Middle frontal gyrus (tissue), 1 donor: ENCODE results near the gene TMEM238L.

Experiments
- DNase-seq: peaks from one replicate; pipeline ENCODE4 v3.0.0-alpha.2; 2015; ENCODE audit warnings: low spot score; ENCODE audit errors: extremely low spot score

TMEM238L gene

DNA sequence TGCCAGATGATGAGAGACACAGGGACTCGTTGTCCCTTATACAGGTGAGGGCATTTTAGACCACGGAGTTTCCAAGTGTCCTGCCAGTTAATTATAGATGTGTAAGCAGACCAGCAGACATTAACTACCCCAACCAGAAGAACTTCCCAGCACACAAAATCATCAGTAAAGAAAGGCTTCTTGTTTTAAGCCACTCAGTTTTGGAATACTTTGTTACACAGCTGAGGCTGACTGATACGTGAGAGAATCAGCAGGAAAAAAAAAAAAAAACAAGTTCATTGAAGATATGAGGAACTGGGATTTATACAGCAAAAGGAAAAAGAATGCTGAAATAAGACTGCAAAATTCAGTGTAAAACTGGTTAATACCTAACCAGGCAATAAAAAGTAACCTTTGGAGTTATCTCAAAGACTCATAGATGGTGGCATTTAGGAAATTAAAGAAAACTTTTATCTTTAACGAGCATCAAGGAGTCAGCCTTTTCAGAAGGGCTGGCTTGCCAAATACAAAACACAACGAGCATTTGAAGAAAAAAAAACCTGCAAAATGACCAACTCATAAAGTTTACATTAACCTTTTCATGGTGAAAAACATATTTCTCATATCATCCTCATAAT is 28.1 kb downstream of the TMEM238L start:
- no peak for DNase-seq

DNA sequence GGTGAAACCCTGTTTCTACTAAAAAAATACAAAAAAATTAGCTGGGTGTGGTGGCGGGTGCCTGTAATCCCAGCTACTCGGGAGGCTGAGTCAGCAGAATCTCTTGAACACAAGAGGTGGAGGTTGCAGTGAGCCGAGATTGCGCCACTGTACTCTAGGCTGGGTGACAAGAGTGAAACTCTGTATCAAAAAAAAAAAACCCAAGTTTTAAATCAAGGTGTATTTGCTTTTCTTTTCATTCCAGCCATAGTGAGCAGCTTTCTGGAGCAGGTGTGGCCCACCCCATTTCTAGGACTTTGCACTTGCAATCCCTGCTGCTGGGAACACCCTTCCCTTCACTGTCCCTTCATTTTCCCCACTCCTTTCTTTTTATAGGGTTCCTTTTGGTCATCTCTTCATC is 28.8 kb downstream of the TMEM238L start:
- DNase-seq: no peak

DNA sequence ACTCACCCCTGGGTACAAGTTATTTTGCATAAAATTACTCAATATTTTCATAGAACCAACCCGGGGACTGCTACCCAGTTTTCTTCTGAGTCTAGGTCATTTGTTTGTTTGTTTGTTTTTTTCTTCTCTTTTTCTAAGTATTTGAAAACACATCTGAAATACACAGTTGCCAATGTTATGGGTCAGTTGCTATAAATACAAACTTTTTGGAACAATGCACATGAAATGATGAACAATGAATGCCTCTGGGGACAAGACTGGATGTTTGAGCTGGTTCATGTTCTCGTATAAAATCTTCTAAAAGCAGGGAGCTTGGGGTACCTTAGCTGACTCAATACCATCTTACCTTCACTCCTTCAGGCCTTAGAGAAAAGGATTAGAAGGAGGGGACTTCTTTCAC is 30.5 kb downstream of the TMEM238L start:
- DNase-seq: no peak

DNA sequence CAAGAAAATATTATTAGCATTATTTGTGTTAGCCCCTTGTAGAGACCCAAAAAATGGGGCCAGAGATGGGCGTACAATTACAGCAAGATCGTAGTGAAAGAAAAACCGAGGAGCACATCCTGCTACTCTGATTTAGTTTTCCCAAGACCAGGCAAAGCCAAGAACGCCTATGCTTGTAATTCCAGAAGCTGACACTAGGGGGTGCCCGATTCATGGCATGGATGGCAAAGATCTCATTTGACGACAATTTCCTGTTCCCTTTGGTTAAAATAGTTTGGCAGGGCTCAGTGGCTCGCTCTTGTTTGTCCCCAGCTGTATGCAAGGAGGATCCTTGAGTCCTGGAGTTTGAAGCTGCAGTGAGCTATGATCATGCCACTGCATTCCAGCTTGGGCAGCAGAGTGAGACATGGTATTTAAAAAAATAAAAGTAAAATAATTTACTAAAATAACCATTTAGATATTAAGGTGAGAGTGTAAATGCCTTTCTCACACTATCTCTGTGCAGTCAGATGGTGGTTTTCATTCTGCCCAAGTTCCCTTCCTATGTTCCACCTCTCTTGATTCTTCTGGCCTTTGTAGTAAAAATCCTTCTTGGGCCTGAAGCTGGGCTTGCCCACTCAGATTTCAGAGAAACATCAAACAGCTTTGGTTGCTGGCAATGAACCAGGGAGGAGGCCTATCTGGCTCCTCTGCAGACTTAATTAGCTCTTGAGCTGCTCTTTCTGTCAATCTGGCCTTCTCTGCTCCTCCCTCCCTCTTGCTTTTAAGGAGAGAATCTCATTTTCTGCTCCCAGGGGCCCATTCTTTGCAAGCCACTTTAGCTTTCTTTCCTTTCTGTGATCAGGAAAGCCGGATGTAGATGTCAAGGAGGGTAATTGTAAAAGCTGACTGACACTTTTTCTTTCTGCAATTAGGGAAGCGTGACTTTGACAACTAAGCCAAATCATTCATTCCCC is 31.2 kb downstream of the TMEM238L start:
- DNase-seq: no peak

DNA sequence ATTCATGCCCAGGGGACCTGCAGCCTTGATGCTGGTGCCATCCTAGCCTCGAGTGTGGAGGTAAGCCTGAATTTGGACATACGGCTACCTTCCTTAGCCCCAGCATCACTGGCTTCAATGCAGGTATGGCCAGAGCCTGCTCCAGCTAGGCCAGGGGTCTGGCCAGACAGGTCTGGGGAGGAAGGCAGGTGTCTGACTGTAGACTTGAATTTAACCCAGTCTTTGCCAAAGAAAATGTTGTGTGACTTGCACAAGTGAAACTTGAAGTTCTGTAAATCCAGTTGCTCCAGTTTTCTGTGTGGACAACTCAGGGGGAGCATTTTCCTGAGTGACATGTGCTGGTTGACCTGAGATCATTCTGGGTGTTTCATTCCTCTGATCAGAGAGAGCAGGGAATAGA is 32.8 kb downstream of the TMEM238L start:
- no peak for DNase-seq

DNA sequence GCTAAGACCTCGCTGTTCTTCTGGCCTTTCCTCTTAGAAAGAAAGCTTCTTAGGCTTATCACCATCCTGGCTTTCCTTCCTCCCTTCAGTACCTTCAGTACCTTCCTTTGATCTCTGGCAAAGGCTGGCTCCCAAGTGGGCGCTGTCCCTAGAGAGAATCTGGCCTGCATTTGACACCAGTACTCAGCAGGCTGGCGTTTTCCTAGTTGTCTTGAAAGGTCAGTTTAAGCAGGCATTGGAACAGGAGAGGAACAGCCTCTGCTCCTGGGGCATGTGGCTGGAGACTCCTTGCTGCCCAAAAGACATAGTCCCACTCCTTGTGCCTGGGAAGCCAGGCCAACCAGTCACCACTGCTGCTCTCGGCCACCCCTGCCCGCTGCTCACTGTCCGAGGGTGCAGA is 34.1 kb downstream of the TMEM238L start:
- no peak for DNase-seq

DNA sequence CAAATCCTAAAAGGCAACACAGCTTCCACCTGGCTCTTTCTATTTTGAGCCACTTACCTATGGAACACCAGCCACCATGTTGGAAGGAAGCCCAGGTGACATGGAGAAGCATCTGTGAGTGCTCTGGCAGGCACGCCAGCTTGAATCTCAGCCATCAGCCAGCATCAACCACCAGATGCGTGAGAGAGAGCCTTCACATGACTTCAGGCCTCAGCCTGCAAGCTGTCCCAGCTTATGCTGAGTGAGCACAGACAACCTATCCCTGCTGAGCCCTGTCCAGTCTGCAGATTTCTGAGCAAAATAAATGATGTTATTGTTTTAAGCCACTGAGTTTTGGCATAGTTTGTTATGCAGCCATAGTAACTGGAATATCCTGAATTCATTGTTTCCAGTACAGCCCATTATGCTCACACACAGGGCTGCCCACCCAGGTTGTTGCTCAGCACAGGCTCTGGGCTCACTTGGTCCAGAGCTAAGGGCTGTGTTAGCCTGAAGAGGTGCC is 35.1 kb downstream of the TMEM238L start:
- no peak for DNase-seq

DNA sequence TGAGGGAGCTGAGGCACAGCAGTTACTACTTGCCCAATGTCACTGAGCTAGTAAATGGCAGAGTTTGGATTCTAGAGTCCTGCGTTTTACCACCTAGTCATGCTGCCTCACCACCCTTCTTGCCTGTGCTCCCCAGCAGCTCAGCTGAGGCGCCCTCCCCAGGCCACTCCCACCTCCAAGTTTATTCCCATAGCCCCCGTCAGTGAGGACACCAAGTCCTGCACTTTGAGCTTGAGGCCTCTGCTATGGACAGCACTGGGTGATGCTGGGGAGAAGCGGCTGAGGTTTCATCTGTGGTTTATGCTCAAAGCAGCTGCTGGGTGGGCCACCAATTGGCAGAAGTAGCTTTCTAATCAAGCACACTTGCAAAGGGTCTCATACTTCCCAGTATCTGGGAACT is 36.7 kb downstream of the TMEM238L start:
- DNase-seq: no peak

DNA sequence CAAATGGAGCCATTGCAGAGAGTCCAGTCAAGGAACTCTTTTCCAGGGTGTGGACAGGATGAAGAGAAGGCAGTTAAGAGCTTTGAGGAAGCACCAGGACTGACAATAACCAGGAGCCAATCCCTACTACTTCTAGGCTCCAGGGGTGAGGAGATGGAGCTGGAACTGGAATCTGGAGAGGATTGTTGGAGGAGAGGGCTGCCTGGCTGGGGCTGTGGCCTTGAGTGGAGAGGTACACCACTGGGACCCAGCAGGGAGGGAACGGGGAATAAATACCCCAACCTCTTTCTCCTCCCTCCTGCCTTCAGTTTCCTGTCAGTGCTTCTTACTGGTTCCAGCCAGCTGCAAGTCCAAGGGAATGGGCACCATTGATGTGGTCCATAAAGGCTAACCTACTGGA is 41.9 kb downstream of the TMEM238L start:
- no peak for DNase-seq

DNA sequence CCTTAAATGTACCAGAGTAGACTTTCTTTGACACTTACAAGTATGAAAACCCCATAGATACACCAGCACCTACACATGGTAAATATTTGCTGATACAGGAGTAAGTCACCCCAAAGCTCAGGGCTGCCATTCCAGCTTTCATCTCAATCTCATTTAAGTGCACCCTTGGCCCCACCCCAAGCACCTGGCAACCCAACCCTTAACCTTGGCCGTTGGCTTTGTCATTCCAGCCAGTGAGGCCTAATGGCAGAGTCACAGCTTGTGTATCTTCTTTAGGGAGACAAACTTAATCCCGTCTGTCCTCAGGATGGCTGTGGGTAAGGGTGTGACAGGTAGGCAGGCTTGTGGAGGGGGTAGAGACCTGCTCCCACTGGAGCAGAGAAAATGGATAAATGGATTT is 42.6 kb downstream of the TMEM238L start:
- DNase-seq: no peak

DNA sequence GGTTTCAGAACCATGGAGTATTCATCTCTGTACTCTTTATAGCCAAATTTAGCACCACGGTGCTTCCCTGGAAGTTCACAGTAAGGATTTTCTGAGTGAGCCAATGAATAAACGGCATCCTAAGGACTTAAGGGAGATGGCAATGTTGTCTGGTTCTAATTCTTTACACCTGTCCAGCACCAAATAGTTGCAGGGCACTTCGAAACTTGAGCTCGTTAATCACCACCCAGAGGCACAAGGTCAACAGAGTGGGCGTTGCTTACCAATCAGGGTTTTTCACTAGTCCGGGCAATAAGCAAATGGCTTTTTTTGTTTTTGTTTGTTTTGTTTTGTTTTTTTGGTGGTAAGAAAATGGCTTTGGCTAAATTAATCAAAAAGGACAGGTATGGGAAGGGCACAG is 45.8 kb downstream of the TMEM238L start:
- no peak for DNase-seq

DNA sequence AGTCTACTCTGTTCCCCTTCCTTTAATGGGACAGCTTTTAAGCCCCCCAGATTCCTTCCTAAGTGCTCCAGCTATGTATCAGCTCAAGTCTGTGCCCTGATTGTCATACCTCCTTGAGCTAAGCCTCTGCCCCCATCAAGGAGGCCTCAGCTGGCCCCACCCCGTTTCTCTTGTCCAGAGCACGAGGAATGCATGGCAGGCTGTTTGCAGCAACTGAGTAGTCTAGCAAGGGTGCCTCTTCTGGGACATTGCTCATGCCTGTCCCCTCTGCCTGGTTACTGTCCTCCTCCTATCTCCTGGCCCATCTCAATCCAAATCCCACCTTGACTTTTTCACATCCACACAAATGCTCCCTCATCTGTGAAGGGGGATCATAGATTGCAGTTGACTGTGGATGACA is 46.3 kb downstream of the TMEM238L start:
- no peak for DNase-seq

DNA sequence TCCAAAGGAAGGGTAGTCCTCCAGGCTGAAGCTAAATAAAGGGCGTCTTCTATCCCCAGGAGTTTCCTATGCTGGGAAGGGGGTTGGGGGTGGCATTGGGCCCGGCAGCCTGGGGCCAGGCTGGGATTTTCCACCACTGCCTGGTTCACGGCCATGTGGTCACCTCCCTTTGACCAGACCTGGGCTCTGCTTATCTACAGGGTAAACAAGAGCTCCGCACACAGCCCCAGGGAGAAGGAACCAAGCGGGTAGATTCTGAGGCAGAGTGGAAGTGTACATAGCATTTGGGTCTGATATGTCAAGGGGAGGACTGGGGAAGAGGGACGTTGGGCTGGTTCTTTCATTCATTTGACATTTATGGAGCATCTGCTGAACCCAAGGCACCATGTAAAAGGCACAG is 46.8 kb downstream of the TMEM238L start:
- DNase-seq: no peak

DNA sequence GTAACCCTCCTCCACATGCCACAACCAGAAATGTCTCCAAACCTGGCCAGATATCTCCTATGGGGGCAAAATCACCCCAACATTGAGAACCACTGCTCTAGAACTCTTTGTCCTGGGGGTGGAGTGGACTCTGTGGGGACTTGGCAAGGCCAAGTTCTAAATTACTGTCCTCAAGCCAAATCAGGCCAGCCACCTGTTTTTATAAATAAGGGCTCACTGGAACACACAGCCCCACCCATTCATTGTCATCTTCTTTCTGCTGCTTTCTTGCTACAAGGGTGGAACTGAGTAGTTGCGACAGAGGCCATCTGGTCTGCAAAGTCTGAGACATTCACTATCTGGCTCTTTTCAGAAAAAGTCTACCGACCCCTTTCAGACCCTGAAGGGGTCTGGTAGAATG is 47.3 kb downstream of the TMEM238L start:
- DNase-seq: no peak

DNA sequence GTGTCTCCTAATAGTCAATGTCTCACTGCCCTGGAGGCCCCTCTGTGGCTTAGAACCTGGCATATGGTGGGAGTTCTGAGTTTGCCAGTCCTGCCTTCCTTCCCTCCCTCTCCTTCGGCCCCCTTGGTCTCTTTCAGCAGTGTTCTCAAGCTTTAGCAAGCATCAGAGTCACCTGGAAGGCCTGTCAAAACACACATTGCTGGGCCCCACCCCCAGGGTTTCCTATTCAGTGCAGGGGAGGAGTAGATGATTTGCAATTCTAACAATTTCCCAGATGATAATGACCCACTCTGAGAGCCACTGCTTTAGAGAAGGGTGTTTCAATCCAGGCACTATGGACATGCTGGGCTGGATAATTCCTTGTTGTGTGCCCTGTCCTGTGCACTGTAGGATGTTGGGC is 47.7 kb downstream of the TMEM238L start:
- DNase-seq: no peak

DNA sequence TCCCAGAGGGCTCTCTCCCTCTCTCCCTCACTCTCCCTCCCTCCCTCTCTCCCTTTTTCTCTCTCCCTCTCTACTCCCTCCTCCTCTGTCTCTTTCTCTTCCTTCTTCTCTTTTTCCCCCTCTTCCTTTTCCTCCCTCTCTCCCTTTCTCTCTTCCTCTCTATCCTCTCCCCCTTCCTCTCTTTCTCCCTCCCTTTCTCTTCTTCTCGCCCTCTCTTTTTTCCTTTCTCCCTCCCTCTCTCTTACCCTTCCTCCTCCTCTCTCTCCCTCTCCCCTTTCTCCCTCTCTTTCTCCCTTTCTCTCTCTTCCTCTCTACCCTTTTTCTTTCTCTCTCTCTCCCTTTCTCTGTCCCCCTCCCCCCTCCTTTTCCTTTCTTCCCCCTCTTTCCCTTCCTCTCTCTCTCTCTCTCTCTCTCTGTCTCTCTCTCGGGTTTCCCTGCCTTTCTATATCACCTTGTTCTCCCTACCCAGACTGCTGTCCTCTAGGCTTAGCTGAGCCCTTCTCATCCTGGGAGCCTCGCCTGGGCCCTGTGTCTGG is 48.2 kb downstream of the TMEM238L start:
- no peak for DNase-seq

DNA sequence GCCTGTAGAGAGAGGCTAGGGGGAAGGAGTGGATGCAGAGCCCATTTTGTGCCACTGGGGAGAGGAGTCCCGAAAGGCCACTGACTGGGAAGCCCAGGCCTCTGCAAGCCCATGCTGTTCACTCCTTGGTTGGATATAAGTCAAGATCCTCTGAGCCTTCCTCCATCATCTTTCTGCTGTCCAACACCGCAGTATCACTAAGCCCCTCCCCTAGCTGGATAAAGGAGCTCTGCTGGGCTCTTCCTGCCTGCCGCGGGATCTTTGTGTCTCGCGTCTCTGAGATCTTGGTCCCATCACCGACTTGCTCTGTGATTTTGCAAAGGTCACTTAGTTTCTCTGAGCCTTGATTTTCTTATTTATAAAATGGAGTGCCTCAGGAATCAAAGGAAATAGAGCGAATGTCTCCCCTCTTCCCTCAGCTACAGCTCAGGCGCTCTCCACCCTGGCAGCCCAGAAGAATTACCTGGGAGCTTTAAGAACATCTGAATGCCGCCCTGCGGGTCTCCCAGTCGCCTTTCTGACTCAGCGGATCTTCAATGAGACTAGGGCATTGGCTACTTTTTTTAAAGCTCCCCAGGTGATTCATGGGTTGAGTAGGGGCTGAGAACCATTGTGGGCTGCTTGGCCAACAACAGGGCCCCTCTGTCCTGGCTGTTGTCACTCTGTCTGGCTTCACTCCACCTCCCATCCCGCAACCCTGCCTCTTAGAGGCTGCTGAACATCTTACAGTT is 48.9 kb downstream of the TMEM238L start:
- no peak for DNase-seq

DNA sequence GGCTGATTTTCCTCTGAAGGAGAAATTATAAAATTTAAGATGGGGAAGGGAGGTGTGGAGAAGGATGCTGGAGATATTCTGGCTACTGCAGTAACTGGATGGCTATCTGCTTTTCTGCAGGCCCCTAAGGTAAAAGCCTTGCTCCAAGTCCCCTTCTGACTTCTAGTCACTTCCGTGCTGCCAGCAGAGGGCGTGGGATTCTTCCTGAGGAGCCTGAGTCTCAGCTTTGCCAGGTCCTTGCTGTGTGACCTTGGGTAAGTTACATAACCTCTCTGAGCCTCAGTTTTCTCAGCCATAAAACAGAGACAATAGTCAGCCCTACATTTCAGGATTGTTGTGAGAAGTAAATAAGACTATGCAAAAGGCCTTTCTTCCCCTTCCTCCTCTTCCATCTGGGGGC is 49.8 kb downstream of the TMEM238L start:
- no peak for DNase-seq

DNA sequence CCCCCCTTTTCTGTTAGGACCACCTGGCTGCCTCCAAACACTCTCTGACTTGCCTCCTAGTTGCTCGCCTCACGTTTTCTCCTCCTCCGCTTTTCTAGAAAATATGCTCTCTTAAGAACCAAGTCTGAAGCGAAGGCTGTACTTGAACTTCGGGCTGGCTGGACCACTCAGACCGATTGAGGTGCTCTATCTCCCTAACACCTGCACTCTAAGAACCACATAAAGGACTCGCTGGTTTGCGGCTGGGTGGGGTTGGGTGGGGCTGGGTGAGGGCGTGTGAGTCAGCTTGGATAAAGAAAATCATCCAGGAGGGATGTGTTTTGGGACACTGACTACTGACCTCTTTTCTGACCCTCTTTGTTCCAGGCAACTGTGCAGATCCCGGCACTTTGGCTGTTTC is 51.2 kb downstream of the TMEM238L start:
- no peak for DNase-seq

DNA sequence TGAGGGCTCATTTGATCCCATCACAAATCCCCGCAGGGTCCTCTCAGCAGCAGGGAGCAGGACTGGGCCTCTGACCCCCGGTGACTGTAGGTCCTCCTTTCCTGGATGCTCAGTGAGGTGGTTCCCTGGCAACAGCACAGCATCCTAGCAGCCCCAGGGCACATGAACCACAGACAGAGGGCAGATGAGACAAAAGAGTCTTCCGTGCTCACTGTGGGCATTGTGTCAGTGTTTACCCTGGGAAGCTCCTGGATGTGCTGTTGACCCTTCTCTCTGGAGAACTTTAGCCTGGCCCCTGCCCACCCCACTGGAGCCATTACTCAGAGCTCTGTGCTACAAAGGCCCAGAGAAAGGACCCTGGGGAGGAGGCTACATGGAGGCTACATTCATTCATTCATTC is 52.3 kb downstream of the TMEM238L start:
- no peak for DNase-seq

DNA sequence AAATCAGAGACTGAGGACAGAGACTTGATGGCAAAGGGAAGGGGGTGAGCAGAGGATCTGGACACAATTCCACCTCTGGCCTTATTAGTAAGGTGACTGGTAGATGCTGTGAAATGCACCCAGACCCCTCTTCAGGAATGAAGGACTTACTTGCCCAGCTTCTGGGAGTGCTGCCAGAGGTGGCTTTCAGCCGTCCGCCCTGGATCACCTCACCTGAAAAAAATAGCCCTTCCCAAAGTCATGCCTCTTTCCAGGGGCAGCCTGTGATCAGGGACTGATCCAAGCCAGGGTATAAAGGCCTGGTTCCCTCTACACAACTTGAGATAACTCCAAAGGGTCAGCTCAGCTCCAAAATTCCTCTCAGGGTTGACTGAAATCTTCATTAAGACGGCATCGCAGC is 53.7 kb downstream of the TMEM238L start:
- DNase-seq: no peak
